GM12864 (cell line): Measurements from ENCODE around the gene DENND6B.
"Not testable (repeated sequence)": the region's sequence is repeated elsewhere in the genome, so short reads cannot be mapped to it uniquely, and the experiment has no call there.

ENCODE experiments used
- DNase-seq: peaks from one replicate; pipeline ENCODE4 v3.0.0-alpha.2; 2011; ENCODE audit warnings: low read depth
- H3K4me3 ChIP-seq: 2 replicates; pipeline ENCODE4 v1.5.1; 2011; ENCODE audit warnings: mild to moderate bottlenecking, low read depth, low read length, control low read depth
- TF ChIP-seq, protein P1 (sequence below): IDR thresholded peaks from 2 replicates; pipeline ENCODE4 v1.5.1; 2011; ENCODE audit warnings: low read depth, mild to moderate bottlenecking, moderate library complexity, low read length, control low read depth, inconsistent platforms; ENCODE audit errors: missing control alignments

The DENND6B gene

GRCh38 chr22:50323900-50324299, 2.9 kb downstream of the DENND6B start:
- no peak for DNase-seq
- no peak overlapping the region for H3K4me3 ChIP-seq
- TF ChIP-seq, protein P1, sequence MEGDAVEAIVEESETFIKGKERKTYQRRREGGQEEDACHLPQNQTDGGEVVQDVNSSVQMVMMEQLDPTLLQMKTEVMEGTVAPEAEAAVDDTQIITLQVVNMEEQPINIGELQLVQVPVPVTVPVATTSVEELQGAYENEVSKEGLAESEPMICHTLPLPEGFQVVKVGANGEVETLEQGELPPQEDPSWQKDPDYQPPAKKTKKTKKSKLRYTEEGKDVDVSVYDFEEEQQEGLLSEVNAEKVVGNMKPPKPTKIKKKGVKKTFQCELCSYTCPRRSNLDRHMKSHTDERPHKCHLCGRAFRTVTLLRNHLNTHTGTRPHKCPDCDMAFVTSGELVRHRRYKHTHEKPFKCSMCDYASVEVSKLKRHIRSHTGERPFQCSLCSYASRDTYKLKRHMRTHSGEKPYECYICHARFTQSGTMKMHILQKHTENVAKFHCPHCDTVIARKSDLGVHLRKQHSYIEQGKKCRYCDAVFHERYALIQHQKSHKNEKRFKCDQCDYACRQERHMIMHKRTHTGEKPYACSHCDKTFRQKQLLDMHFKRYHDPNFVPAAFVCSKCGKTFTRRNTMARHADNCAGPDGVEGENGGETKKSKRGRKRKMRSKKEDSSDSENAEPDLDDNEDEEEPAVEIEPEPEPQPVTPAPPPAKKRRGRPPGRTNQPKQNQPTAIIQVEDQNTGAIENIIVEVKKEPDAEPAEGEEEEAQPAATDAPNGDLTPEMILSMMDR = no peak

DNA sequence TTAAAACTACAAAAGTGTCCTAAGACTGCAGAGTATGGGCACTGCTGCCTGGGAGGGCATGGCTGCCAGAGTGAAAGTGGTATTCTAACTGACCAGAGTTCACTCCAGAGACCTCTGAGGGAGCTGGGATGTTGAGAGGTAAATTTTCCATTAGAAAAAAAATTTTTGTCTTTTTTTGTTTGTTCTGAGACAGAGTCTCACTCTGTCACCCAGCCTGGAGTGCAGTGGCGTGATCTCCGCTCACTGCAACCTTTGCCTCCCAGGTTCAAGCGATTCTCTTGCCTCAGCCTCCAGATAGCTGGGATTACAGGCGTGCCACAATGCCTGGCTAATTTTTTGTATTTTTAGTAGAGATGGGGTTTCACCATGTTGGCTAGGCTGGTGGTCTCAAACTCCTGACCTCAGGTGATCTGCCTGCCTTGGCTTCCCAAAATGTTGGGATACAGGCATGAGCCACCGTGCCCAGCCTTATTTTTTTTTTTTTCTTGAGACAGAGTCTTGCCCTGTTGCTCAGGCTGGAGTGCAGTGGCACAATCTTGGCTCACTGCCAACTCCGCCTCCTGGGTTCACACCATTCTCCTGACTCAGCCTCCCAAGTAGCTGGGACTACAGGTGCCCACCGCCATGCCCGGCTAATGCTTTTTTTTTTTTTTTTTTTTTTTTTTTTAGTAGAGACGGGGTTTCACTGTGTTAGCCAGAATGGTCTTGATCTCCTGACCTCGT, 4.3 kb downstream of the DENND6B start:
- DNase-seq = not testable (repeated sequence)

GRCh38 chr22:50320671-50321325, 6.0 kb downstream of the DENND6B start:
- DNase-seq = no peak
- TF ChIP-seq, protein P1 = no peak
- no peak overlapping the region for H3K4me3 ChIP-seq

More for the DNA sequence above, 4.3 kb downstream of the DENND6B start:
- H3K4me3 ChIP-seq = not testable (repeated sequence)

GRCh38 chr22:50320116-50320515, 6.7 kb downstream of the DENND6B start:
- TF ChIP-seq, protein P1 = no peak
- H3K4me3 ChIP-seq = no peak overlapping the region
- no peak for DNase-seq

GRCh38 chr22:50319503-50319951, 7.3 kb downstream of the DENND6B start:
- DNase-seq = no peak

GRCh38 chr22:50318698-50319411, 8.0 kb downstream of the DENND6B start:
- no peak overlapping the region for H3K4me3 ChIP-seq
- no peak for DNase-seq
- TF ChIP-seq, protein P1 = no peak

More at GRCh38 chr22:50319503-50319951, 7.3 kb downstream of the DENND6B start:
- no peak overlapping the region for H3K4me3 ChIP-seq
- TF ChIP-seq, protein P1 = no peak

DNA sequence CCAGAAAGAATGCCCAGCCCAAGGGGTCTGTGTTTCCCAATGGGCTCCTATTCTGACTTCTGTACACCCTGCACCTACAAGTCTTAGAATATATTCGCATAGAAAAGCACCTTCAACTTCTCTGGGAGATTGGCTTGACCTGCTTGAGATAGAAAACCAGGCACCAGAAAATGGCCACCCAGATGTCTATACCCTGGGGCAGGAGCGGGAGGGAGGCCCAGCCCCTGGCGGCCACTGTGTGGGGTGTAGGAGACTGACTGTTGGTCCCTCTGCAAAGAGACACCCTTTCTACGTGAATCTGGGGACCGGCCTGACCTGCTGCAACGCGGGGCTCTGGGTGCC, 8.5 kb downstream of the DENND6B start:
- no peak overlapping the region for H3K4me3 ChIP-seq
- TF ChIP-seq, protein P1 = no peak
- DNase-seq = no peak
